ENCODE measurements around the gene PLET1. TPM values are rescaled to one million over a fixed set of nuclear protein-coding genes. Genes with fewer than 3 reads are reported as not detected.

The PLET1 gene
- total RNA-seq, 1 experiment from 2014 or later = not detected

GRCh38 chr11:112228706-112229105 is 32.0 kb downstream of the PLET1 start:
- no peak for DNase-seq
- H4K20me1 ChIP-seq (ENCODE audit: control insufficient read depth, insufficient read depth, insufficient read length) = no peaks in the 10 kb centered on the region
- Mint-ChIP-seq H3K9me3 (no peaks in the 10 kb centered on the region), H3K4me3 (no peak overlapping the region), H3K36me3 (ENCODE audit: insufficient read depth in 1 of 3, low read depth in 3 of 3) (peaks cover 2 to 33% (median 22%) of the 10 kb centered on the region in 3 experiments; a peak in 5 of 7 replicates), H3K27ac (no peak overlapping the region), H3K27me3 (ENCODE audit: low read depth) (peaks cover 12% of the 10 kb centered on the region), H3K4me1 (peaks cover 8 to 16% of the 10 kb centered on the region in 2 experiments)
- no peaks in the 10 kb centered on the region; the same call in 1 of the 2 replicates for H3K27me3 ChIP-seq (ENCODE audit: insufficient read depth, low read length)
- H4K8ac ChIP-seq (replicated peaks; ENCODE audit: insufficient read length, low read depth, low read length) = no peak overlapping the region
- no peaks in the 10 kb centered on the region for H3K9me3 ChIP-seq (ENCODE audit: control insufficient read depth, low read depth, low read length)
- no peak overlapping the region for H2AK5ac ChIP-seq (ENCODE audit: insufficient read length, low read length)
- no peak overlapping the region for H2BK20ac ChIP-seq (ENCODE audit: low read depth, low read length, poor library complexity, severe bottlenecking)
- H3K18ac ChIP-seq (ENCODE audit: insufficient read length, low read depth, low read length) = no peak overlapping the region
- TF ChIP-seq CTCF (conservative IDR thresholded peaks at IDR 0.05) = no peak
- no peak overlapping the region for H2BK5ac ChIP-seq (ENCODE audit: insufficient read length, low read length)
- no peak overlapping the region for H2BK15ac ChIP-seq (ENCODE audit: low read depth, low read length)
- H3K79me1 ChIP-seq (ENCODE audit: insufficient read depth, low read depth, low read length, poor library complexity, severe bottlenecking) = no peaks in the 10 kb centered on the region
- H3K4me1 ChIP-seq (ENCODE audit: insufficient read depth, low read length) = no peaks in the 10 kb centered on the region; the same call in 1 of the 2 replicates
- H3K14ac ChIP-seq (ENCODE audit: insufficient read depth, low read length) = no peak overlapping the region
- H2BK120ac ChIP-seq (ENCODE audit: low read depth, low read length, poor library complexity, severe bottlenecking) = no peak overlapping the region
- H4K91ac ChIP-seq (ENCODE audit: insufficient read length, low read depth, low read length) = no peak overlapping the region
- no peak overlapping the region for H3K56ac ChIP-seq (ENCODE audit: insufficient read length, low read depth, low read length)
- no peak overlapping the region for H3T11ph ChIP-seq (ENCODE audit: low read length)
- no peak overlapping the region for H3K4ac ChIP-seq (ENCODE audit: low read depth, low read length)
- H3K9ac ChIP-seq (ENCODE audit: extremely low read depth, insufficient read length, low read length) = no peak overlapping the region
- peaks cover 8% of the 10 kb centered on the region for H3K23me2 ChIP-seq (ENCODE audit: insufficient read length, low read depth, low read length, poor library complexity, severe bottlenecking)
- no peak overlapping the region for H3K27ac ChIP-seq (ENCODE audit: insufficient read length, low read depth, low read length)
- no peaks in the 10 kb centered on the region; the same call in 1 of the 2 replicates for H3K79me2 ChIP-seq (ENCODE audit: insufficient read depth, low read length)
- no peak overlapping the region for H2AFZ ChIP-seq (ENCODE audit: low read length)
- no CpG with 5 or more reads among the region's 2 CpGs for WGBS (ENCODE audit: extremely low coverage, insufficient read length, low lambda C conversion rate)
- no peak overlapping the region for H3K4me2 ChIP-seq (ENCODE audit: insufficient read depth, insufficient read length, low read length)
- H2BK12ac ChIP-seq (ENCODE audit: insufficient read length, low read depth, low read length) = no peak overlapping the region
- no peak overlapping the region for H4K5ac ChIP-seq (ENCODE audit: insufficient read length, low read depth, low read length)
- no peak overlapping the region for H3K23ac ChIP-seq (ENCODE audit: insufficient read length, low read depth, low read length)
